ENCODE data around the gene TMC2.
"Not testable (repeated sequence)": the region's sequence is repeated elsewhere in the genome, so short reads cannot be mapped to it uniquely, and the experiment has no call there.

Gene TMC2

GRCh38 chr20:2663887-2664719 is 127.7 kb downstream of the TMC2 start, which contains the start of gene IDH3B:
IDH3B (minus strand) TSS chr20:2664216; CDS start chr20:2664188, 28 bp downstream.
- DNase-seq: peak; percentile 99

DNA sequence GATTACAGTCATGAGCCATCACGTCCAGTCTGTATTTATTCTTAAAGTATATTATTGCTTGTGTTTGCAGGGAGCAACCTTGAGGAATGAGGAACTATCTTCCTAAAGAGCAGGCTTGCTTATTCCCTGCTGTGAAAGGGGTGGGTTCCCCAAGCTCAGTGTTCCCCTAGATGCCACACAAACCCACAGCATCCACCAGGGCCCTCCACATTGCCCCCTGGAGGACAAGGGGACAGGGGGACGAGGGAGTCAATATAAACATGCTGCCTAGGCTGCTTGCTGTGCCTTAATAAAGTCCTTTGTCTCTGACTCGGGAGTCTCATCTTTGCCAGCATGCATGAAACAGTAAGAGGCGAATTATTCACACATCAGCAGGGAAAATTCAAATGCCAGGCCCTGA is 135.6 kb downstream of the TMC2 start:
- no peak for DNase-seq

GRCh38 chr20:2672446-2672845 is 136.1 kb downstream of the TMC2 start:
- no peak for DNase-seq

DNA sequence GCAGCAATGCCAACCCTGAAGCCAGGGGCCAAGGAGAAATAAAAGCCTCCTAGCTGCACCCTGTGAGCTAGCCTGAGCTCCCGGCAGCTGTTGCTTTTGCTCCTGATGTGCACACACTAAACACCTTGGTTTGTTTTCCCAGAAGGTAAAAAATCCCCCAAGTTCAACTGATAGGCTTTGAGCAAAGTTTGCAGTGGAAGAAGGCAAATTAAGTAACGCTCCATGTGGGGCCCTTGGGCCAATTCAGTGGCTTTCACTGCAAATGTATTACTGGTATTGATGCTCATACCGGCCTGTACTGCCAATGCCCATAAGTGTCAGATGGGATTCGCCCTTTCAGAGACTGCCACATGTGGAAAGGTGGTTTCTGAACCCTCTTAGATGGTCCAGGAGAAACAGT is 137.1 kb downstream of the TMC2 start:
- no peak for DNase-seq

DNA sequence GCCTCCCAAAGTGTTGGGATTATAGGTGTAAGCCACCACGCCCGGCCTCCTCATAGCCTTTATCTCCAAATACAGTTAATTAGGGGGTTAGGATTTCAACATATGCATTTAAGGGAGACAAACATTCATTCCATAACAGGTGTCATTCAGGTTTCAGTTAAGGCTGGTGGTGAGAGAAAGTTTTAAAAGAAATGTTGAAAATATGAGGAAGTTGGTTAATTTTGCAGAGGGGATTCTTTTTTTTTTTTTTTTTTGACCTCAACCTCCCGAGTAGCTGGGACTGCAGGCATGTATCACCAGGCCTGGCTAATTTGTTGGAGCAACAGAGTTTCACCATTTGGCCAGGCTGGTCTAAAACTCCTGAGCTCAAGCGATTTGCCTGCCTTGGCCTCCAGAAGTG is 143.7 kb downstream of the TMC2 start:
- no peak for DNase-seq

DNA sequence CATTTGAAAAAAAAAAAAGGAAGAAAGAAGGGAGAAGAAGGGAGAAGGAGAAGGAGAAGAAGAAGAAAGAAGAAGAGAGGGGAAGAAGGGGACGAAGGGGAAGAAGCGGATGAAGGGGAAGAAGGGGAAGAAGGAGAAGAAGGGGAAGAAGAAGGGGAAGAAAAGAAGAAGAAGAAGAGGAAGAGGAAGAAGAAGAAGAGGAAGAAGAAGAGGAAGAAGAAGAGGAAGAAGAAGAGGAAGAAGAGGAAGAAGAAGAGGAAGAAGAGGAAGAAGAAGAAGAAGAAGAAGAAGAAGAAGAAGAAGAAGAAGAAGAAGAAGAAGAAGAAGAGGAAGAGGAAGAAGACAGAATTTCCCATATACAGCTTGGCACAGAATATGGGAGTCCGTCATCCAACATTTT is 145.7 kb downstream of the TMC2 start:
- DNase-seq: not testable (repeated sequence)

- not testable (repeated sequence) for DNase-seq
Observed at GRCh38 chr20:2684817-2685216, 148.4 kb downstream of the TMC2 start.

GRCh38 chr20:2687514-2687913 is 151.1 kb downstream of the TMC2 start:
- no peak for DNase-seq

DNA sequence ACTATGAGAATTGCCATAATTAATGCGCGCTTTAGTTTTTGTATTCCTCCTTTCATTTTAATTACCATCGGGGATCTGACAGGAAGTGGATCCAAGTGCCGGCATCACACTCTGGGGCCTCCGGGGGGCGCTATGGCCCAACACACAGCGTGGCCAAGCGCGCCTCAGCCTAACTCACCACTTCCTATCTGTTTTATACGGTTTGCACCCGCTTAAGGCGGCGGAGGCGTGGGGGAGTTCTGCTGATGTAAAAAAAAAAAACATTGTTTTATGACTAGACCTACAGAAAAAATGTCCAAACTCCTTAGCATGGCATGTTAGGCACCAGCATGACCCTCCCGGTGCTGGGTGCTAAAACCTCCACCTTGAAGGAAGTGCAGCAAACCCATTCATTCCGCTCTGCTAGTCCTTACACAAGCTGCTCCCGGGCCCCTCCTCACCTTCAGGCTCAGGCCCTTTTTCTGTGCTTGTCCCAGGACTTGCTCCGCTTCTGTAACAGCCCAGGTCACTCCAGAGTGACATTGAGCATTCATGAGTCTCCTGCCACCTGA is 151.7 kb downstream of the TMC2 start:
- no peak for DNase-seq

DNA sequence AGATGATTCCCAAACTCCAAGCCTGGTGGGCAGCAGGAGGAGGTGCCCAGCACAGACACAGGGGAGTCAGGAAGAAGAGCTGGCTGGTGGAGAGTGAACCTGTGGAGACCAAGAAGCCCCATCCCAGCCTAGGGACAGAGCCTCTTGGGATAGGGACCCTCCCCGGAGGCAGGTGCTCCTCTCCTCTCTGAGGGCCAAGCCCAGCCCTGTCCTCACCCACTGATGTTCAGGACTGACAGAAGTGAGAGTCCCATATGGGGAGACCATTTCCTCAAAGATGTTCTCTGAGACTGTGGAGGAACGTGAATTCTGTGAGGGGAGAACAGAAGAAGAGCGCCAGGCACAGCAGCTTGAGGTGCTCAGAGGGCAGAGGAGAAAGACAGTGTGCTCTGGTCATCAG is 153.8 kb downstream of the TMC2 start:
- DNase-seq: no peak

GRCh38 chr20:2690718-2691117 is 154.3 kb downstream of the TMC2 start:
- DNase-seq: no peak

DNA sequence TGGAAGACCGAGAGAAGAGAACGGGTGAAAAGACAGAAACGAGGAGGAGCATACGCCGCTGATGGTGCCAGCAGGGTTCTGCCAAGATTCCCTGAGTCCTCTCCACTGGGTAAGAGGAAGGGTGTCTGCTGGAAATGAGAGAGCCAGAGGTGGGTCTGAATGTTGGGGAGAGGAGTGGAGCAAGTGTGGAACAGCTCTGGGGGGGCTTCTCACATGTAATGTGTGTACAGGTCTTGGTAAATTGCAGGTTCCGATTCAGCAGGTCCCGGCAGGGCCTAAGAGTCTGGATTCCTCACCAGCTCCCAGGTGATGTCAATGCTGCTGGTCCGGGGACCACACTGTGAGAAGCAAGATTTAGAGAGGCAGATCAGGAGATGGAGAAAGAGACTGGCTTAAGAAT is 154.8 kb downstream of the TMC2 start:
- DNase-seq: no peak
